ENCODE data around the gene TMEM255A.

- TF ChIP-seq RARB (CRISPR knock-in tag; IDR thresholded peaks at IDR 0.05) (no peak), GLIS3 (CRISPR knock-in tag; IDR thresholded peaks at IDR 0.05) (no peak), PATZ1 (CRISPR knock-in tag; IDR thresholded peaks at IDR 0.05; ENCODE audit: borderline replicate concordance) (no peak), ARNTL (CRISPR knock-in tag; IDR thresholded peaks at IDR 0.05; ENCODE audit: borderline replicate concordance, low read depth) (no peak), ZNF8 (CRISPR knock-in tag; IDR thresholded peaks at IDR 0.05) (no peak), PPARA (CRISPR knock-in tag; IDR thresholded peaks at IDR 0.05; ENCODE audit: borderline replicate concordance) (no peak), ISL1 (CRISPR knock-in tag; IDR thresholded peaks at IDR 0.05) (no peak), SNAI2 (CRISPR knock-in tag; IDR thresholded peaks at IDR 0.05) (no peak), ZFP3 (CRISPR knock-in tag; IDR thresholded peaks at IDR 0.05) (no peak), ESRRG (CRISPR knock-in tag; IDR thresholded peaks at IDR 0.05) (no peak), CSRNP3 (CRISPR knock-in tag; IDR thresholded peaks at IDR 0.05) (no peak), ZNF565 (CRISPR knock-in tag; conservative IDR thresholded peaks at IDR 0.05; ENCODE audit: low read depth) (no peak), CREB5 (CRISPR knock-in tag; IDR thresholded peaks at IDR 0.05; ENCODE audit: low read depth) (no peak)
Measured at GRCh38 chrX:120238933-120239332, 72.3 kb downstream of the TMEM255A start.

Data from SK-N-SH treated with all-trans-retinoic acid at 6 μM for 48 hours (cell line).